Measurements from ENCODE around the gene PHF21B. TPM values are rescaled to one million over a fixed set of nuclear protein-coding genes. Genes with fewer than 3 reads are reported as not detected.

Gene PHF21B
- total RNA-seq, 1 donor from 2014 or later: 19.0 TPM

- no peak for DNase-seq (ENCODE audit: extremely low spot score, unreplicated experiment)
- H3K36me3 Mint-ChIP-seq: peaks cover 11% of the 10 kb centered on the region
- TF ChIP-seq CTCF (conservative IDR thresholded peaks at IDR 0.05): no peak
- no peaks in the 10 kb centered on the region for H3K4me1 Mint-ChIP-seq (ENCODE audit: unreplicated experiment)
- H3K9me3 Mint-ChIP-seq: peaks cover 6% of the 10 kb centered on the region
- no peaks in the 10 kb centered on the region for H3K27me3 Mint-ChIP-seq
- no peak overlapping the region for H3K27ac Mint-ChIP-seq
- H3K4me3 Mint-ChIP-seq: no peak overlapping the region
Measured at GRCh38 chr22:44879301-44879680, 130.5 kb downstream of the PHF21B start.

GRCh38 chr22:44878483-44879300 is 131.1 kb downstream of the PHF21B start:
- Mint-ChIP-seq H3K4me3 (no peak overlapping the region), H3K36me3 (peaks cover 11% of the 10 kb centered on the region), H3K27ac (no peak overlapping the region), H3K9me3 (peaks cover 6% of the 10 kb centered on the region), H3K27me3 (no peaks in the 10 kb centered on the region), H3K4me1 (ENCODE audit: unreplicated experiment) (no peaks in the 10 kb centered on the region)
- no peak for DNase-seq (ENCODE audit: extremely low spot score, unreplicated experiment)
- TF ChIP-seq CTCF (conservative IDR thresholded peaks at IDR 0.05): no peak

GRCh38 chr22:44876921-44877320 is 132.9 kb downstream of the PHF21B start:
- TF ChIP-seq CTCF (conservative IDR thresholded peaks at IDR 0.05): no peak
- Mint-ChIP-seq H3K36me3 (peaks cover 15% of the 10 kb centered on the region), H3K4me1 (ENCODE audit: unreplicated experiment) (no peaks in the 10 kb centered on the region), H3K4me3 (no peak overlapping the region), H3K27me3 (no peaks in the 10 kb centered on the region), H3K9me3 (peaks cover 6% of the 10 kb centered on the region), H3K27ac (no peak overlapping the region)
- DNase-seq (ENCODE audit: extremely low spot score, unreplicated experiment): no peak

GRCh38 chr22:44871782-44872181 is 138.0 kb downstream of the PHF21B start:
- no peak for DNase-seq (ENCODE audit: extremely low spot score, unreplicated experiment)
- TF ChIP-seq CTCF (conservative IDR thresholded peaks at IDR 0.05): no peak
- H3K36me3 Mint-ChIP-seq: peaks cover 8% of the 10 kb centered on the region
- H3K9me3 Mint-ChIP-seq: peaks cover 3% of the 10 kb centered on the region
- peaks cover 8% of the 10 kb centered on the region for H3K4me1 Mint-ChIP-seq (ENCODE audit: unreplicated experiment)
- H3K27ac Mint-ChIP-seq: no peak overlapping the region
- no peaks in the 10 kb centered on the region for H3K27me3 Mint-ChIP-seq
- H3K4me3 Mint-ChIP-seq: no peak overlapping the region

GRCh38 chr22:44870021-44870420 is 139.8 kb downstream of the PHF21B start:
- Mint-ChIP-seq H3K27me3 (no peaks in the 10 kb centered on the region), H3K4me3 (no peak overlapping the region), H3K27ac (peak overlapping the region; percentile 1), H3K9me3 (no peaks in the 10 kb centered on the region), H3K4me1 (ENCODE audit: unreplicated experiment) (peaks cover 8% of the 10 kb centered on the region), H3K36me3 (peaks cover 3% of the 10 kb centered on the region)
- DNase-seq (ENCODE audit: extremely low spot score, unreplicated experiment): no peak
- no peak for TF ChIP-seq CTCF (conservative IDR thresholded peaks at IDR 0.05)
